Measurements from ENCODE around the gene DDIT4L. TPM values are rescaled to one million over a fixed set of nuclear protein-coding genes. Genes with fewer than 3 reads are reported as not detected.
"Not testable (repeated sequence)": the region's sequence is repeated elsewhere in the genome, so short reads cannot be mapped to it uniquely, and the experiment has no call there.

Gene DDIT4L
- total RNA-seq (2014; rRNA removed; shearing (Covaris generic)), result not detected in 2 replicates

GRCh38 chr4:100189820-100190642 is at the start of gene DDIT4L:
Gene DDIT4L (minus strand): TSS chr4:100190468. CDS start chr4:100189983, 485 bp downstream.
- no peak for DNase-seq (ENCODE audit: low spot score)

GRCh38 chr4:100240008-100240407 is 49.7 kb upstream of the DDIT4L start:
- no peak for DNase-seq (ENCODE audit: low spot score)

- DNase-seq (ENCODE audit: low spot score), result no peak
Measured at GRCh38 chr4:100224721-100225120, 34.5 kb upstream of the DDIT4L start.

GRCh38 chr4:100224160-100224559 is 33.9 kb upstream of the DDIT4L start:
- DNase-seq (ENCODE audit: low spot score), result no peak

GRCh38 chr4:100208964-100209363 is 18.7 kb upstream of the DDIT4L start:
- no peak for DNase-seq (ENCODE audit: low spot score)

GRCh38 chr4:100208459-100208858 is 18.2 kb upstream of the DDIT4L start:
- DNase-seq (ENCODE audit: low spot score), result no peak

- DNase-seq (ENCODE audit: low spot score), result no peak
Measured at GRCh38 chr4:100206850-100207249, 16.6 kb upstream of the DDIT4L start.

GRCh38 chr4:100198061-100198460 is 7.8 kb upstream of the DDIT4L start:
- DNase-seq (ENCODE audit: low spot score), result no peak

- not testable (repeated sequence) for DNase-seq (ENCODE audit: low spot score)
Measured at GRCh38 chr4:100196388-100197071, 6.3 kb upstream of the DDIT4L start.

- no peak for DNase-seq (ENCODE audit: low spot score)
Measured at GRCh38 chr4:100190643-100191600, 654 bp upstream of the DDIT4L start.

- DNase-seq (ENCODE audit: low spot score), result no peak
Measured at GRCh38 chr4:100188829-100189228, 1.4 kb downstream of the DDIT4L start.

- DNase-seq (ENCODE audit: low spot score), result no peak
Measured at GRCh38 chr4:100187781-100188180, 2.5 kb downstream of the DDIT4L start.

GRCh38 chr4:100184787-100185186 is 5.5 kb downstream of the DDIT4L start:
- no peak for DNase-seq (ENCODE audit: low spot score)

- DNase-seq (ENCODE audit: low spot score), result no peak
Measured at GRCh38 chr4:100177855-100178254, 12.4 kb downstream of the DDIT4L start.

GRCh38 chr4:100177126-100177525 is 13.1 kb downstream of the DDIT4L start:
- DNase-seq (ENCODE audit: low spot score), result no peak

- no peak for DNase-seq (ENCODE audit: low spot score)
Measured at GRCh38 chr4:100175858-100176257, 14.4 kb downstream of the DDIT4L start.

GRCh38 chr4:100174985-100175383 is 15.3 kb downstream of the DDIT4L start:
- DNase-seq (ENCODE audit: low spot score), result no peak

- DNase-seq (ENCODE audit: low spot score), result no peak
Measured at GRCh38 chr4:100170986-100171385, 19.3 kb downstream of the DDIT4L start.

- DNase-seq (ENCODE audit: low spot score), result no peak
Measured at GRCh38 chr4:100169491-100170485, 20.5 kb downstream of the DDIT4L start.

- DNase-seq (ENCODE audit: low spot score), result no peak
Measured at GRCh38 chr4:100168521-100168920, 21.7 kb downstream of the DDIT4L start.

Measured in HT-29 (cell line).